Activated CD4-positive, alpha-beta T cell treated with anti-CD3 and anti-CD28 coated beads for 1 hour (primary cell): Measurements from ENCODE around the gene SLX9.
A peak's percentile ranks its signal among the peaks of the same experiment; 100 is the strongest.

Source experiments
- DNase-seq: peaks from one replicate; pipeline ENCODE4 v3.0.0-alpha.2; 2020

SLX9 gene

GRCh38 chr21:44931137-44931500, 8.7 kb upstream of the SLX9 start:
- DNase-seq: no peak

GRCh38 chr21:44931501-44932407, 8.1 kb upstream of the SLX9 start:
- DNase-seq: no peak

GRCh38 chr21:44932408-44933181, 7.2 kb upstream of the SLX9 start:
- DNase-seq: peak; percentile 61

- no peak for DNase-seq
Measured at GRCh38 chr21:44933199-44933917, 6.5 kb upstream of the SLX9 start.

GRCh38 chr21:44933918-44934260, 5.9 kb upstream of the SLX9 start:
- DNase-seq: no peak

- no peak for DNase-seq
Measured at GRCh38 chr21:44934276-44934675, 5.6 kb upstream of the SLX9 start.

- no peak for DNase-seq
Measured at GRCh38 chr21:44934797-44935532, 4.9 kb upstream of the SLX9 start.

GRCh38 chr21:44935533-44935927, 4.3 kb upstream of the SLX9 start:
- no peak for DNase-seq

GRCh38 chr21:44938772-44939531, 877 bp upstream of the SLX9 start:
- DNase-seq: no peak

- DNase-seq: no peak
Measured at GRCh38 chr21:44940116-44940631, 345 bp downstream of the SLX9 start.

- no peak for DNase-seq
Measured at GRCh38 chr21:44941567-44941966, 1.7 kb downstream of the SLX9 start.

- DNase-seq: no peak
Measured at GRCh38 chr21:44942566-44942965, 2.7 kb downstream of the SLX9 start.

- no peak for DNase-seq
Measured at GRCh38 chr21:44943005-44943685, 3.3 kb downstream of the SLX9 start.

- DNase-seq: no peak
Measured at GRCh38 chr21:44943686-44944550, 4.1 kb downstream of the SLX9 start.

GRCh38 chr21:44944596-44944995, 4.8 kb downstream of the SLX9 start:
- no peak for DNase-seq

- DNase-seq: no peak
Measured at GRCh38 chr21:44946254-44947041, 6.6 kb downstream of the SLX9 start.

- DNase-seq: no peak
Measured at GRCh38 chr21:44947111-44947929, 7.5 kb downstream of the SLX9 start.

- no peak for DNase-seq
Measured at GRCh38 chr21:44947930-44948331, 8.1 kb downstream of the SLX9 start.
